ENCODE data around the gene EFNA5.

The EFNA5 gene

DNA sequence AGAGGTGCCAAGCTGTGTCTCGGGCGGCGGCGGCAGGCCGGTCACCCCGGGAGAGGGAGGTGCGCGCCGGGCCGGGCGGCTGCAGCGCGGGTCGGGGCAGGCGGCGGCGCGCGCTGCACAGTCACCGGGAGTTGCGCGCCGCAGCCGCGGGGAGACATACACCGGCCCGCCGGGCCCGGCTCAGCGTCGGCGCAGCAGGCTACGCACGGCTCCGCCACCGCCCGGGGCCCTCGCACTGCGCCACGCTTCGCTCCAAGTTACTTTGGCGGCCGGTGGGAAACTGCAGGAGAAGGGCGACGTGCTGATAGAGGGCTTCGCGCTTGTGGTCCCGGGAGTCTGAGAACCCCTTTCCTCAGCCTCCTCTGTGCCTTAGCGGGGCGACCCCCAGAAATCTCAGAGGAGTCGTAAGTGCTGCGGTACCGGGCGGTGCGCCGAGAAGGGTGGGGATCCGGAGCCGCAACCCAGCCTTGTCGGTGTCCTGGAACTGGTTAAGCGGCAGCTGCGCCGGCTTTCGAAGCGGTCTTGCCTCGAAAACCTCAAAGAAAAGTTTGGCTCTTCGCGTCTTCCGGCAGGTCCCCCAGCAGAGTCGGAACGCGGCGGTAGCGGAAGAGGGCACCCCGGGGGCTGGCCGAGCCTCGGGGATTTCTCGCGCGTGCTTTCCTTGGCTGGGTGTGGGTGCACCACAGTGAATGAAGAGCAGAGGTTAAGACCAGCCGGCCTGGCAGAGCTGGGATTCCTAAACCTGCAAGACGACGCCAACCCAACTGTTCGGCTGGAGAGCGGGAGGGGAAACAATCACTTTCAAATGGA lies at the start of gene EFNA5:
Gene EFNA5 (minus strand): TSS at position 6 of the 810 bp plus-strand sequence.
- peak; percentile 21 to 69 for DNase-seq

GRCh38 chr5:107719034-107719606 lies 48.4 kb upstream of the EFNA5 start:
- DNase-seq: peak; percentile 54 to 74

GRCh38 chr5:107717816-107718215 lies 47.1 kb upstream of the EFNA5 start:
- DNase-seq: no peak

DNA sequence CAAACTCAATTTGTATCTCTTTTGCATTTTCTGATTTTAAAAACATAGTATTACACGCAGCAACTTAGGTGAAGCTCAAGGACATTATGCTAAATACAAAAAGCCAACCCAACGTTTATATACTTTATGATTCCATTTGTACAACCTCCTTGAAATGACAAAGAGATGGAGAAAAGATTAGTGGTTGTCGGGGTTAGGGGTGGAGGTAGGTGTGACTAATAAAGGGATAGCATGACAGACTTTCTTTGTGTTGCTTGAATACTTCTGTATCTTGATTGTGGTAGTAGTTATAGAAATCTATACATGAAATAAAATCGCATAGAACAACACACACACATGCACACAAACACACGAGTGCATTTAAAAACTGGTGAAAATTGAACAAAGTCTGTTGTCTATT lies 42.5 kb upstream of the EFNA5 start:
- DNase-seq: no peak

- no peak for DNase-seq
Measured at GRCh38 chr5:107712359-107712870, 41.7 kb upstream of the EFNA5 start.

DNA sequence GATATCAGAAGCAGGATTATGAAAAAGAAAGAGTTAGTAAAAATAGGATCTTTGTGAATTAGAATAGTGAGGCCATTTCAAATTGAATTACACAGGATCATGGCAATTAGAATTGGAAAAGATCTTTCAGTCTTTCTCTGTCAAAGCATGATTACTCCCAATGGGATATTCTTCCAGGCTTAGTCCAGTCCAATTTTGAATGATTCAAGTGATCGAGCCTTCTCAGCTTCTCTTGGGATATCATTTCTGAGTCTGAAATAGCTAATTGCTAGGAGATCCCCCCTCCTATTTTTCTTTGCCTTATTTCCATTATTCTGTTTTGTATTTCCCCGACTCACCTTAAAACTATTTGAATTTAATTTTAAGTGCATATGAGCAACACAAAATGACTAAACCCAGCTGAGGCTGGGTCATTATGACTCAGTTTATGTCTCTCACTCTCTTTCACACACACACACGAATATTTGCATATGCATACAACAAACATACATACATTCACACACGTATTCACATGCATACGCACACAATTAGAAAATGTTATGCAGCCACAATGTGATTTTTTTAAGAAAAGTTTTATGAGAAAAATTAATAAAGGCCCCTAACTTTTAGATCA lies 34.8 kb upstream of the EFNA5 start:
- no peak for DNase-seq

- DNase-seq: no peak
Measured at GRCh38 chr5:107704681-107705401, 34.1 kb upstream of the EFNA5 start.

GRCh38 chr5:107700481-107700880 lies 29.7 kb upstream of the EFNA5 start:
- no peak for DNase-seq

DNA sequence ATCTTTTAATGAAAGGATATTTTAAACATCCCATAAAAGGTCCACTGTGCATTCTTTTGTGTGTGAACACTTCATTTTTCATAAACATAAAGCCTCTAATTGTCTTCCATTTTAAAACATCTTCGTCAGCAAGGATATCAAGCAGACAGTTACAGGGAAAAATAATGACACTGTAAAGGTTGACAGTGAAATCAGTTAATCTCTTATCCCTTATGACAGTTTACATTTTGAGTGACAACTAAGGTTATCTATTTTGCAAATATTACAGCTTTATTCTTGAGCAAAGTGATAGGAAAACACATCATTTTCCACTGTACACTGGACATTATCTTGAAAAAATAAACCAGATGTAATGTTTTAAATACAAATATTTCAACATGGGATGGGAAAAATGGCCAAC lies 28.7 kb upstream of the EFNA5 start:
- DNase-seq: no peak

DNA sequence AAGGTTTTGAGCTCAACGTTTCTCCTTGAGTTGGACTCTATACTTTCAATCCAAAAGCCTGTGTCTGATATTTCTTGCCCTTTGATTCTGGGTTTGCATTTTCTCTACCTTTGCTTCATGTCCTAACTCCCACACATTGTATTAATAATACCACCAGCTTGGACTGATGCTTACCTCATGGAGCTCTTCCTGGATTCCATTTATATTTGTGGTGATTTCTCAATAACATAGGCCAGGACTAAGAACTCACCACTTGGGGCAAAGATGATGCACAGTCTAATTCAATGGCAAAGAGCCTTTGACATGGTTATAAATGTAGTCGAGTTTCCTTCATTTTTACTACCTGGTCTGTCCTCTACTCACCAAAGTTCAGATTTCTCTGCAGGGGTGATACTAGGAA lies 27.5 kb upstream of the EFNA5 start:
- DNase-seq: no peak

DNA sequence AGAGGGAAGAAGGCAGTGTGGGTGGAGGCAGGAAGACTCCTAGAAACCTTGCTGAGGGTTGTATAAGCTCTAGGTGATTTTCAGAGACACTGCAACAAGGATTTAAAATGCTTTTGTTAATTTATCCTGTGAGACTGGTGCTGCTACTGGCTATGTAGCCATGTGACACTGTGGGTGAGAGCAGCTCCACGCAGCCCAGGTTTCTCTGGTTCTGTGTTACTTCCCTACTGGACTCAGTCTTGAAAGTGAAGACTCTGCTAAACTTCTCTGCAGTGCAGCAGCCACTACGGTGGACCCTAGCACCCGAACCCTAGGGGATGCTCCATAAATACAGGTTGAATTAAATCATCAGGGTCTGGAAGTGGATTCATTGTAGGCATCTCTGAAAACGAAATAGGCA lies 25.8 kb upstream of the EFNA5 start:
- no peak for DNase-seq

DNA sequence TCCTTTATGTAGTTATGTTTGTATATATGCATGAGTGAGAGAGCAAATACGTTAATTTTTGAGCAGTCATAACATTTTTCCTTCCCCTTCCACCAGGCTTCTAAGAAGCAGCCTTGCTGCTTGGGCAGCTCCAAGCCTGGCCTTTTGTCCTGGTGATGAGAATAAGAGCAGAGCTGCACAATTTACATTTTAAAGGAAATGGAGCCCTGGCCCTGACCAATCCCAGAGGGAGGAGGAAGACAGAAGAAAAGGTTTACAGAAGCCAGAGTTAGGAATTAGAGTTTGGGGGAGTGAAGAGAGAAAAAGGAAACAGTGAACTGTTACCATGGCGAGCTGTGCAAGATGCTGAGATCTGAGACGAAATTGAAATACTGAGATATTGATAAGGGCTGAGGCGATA lies 25.3 kb upstream of the EFNA5 start:
- no peak for DNase-seq

DNA sequence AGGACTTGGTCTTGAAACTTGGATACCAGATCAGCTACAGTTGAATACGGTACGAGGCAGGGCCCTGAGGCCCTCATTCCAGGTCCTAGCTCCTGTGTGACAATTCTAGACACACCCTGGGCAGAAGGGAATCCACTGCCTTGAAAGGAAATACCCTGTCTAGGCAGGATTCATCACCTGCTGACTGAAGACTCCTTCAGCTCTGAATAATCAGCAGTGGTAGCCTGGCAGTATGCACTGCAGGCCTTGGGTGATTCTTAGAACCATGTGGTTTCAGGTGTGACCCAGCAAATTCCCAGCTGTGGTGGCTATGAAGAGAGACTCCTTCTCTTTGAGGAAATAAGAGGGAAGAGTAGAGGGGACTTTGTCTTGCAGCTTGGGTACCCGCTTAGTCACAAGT lies 17.2 kb upstream of the EFNA5 start:
- DNase-seq: no peak

DNA sequence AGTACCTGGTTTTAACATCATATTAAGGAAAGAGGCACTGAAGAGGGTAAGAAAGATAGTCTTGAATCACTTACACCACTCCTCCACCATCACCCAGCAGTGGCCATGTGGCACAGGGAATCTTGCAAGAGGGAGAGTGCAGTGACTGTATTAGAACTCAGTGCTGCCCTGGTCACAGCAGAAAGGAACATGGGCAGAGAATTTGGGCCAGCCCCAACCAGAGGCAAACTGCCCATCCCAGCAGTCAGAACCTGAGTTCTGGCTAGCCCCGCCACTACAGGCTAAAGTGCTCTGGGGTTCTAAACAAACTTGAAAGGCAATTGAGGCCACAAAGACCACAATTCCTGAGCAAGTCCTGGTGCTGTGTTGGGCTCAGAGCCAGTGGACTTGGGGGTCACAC lies 16.7 kb upstream of the EFNA5 start:
- DNase-seq: no peak

DNA sequence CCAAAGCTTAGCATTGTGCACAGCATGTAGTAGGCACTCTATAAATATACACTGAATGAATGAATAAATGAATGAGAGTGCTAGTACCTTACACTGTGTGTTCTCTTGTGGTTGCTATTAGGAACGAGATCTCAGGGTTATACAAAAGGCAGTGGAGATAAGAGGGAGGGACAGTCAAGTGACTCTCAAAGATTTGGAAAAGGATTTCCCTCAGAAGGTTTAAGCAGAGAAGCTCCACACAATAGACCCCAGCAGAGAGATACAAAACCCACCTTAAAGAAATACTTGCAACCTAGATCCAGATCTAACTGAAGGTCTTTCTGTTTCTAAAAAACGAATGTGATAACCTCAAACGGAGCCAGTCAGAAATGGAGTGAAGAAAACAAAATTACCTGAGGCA lies 11.8 kb upstream of the EFNA5 start:
- no peak for DNase-seq

- no peak for DNase-seq
Measured at GRCh38 chr5:107680799-107681198, 10.1 kb upstream of the EFNA5 start.

- no peak for DNase-seq
Measured at GRCh38 chr5:107680099-107680498, 9.4 kb upstream of the EFNA5 start.

- DNase-seq: no peak
Measured at GRCh38 chr5:107676702-107677101, 6.0 kb upstream of the EFNA5 start.

- no peak for DNase-seq
Measured at GRCh38 chr5:107675201-107675600, 4.5 kb upstream of the EFNA5 start.

- no peak for DNase-seq
Measured at GRCh38 chr5:107674655-107675054, 3.9 kb upstream of the EFNA5 start.

DNA sequence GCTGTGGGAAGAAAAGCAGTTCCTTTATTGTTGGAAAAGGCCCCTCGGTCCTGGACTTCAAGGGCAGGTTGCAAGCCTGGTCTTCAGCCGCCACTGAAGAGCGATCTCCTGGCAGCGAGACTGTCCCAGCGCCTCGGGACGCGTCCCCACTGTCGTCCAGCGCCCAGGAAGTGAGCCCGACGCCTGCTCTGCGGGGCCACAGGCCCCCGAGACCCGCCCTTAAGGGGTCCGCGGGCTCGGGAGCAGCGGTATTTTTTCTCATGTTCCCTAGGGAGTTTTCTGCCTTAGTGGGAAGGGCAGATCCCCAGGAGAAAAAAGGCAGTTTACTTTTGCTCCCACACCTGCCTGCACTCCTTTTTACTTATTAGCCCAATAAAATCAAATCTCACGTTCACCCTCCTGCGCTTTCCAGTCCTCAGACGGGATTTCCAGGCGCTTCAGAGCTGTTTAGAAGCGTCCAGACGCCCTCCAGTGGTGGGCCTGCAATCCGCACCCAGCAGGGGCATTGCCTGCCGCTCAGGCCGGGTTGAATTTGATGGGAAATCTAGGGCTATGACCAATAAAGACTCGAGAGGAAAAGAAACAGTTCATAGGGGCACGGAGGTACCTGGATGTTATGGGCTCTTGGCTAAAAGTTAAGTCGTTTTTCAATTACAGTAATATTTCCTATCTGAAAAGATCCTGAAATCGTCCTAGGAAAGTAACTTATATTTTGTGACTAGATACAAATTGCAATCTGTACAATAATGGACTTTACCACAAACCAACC lies 2.8 kb upstream of the EFNA5 start:
- DNase-seq: peak; percentile 90 to 91

DNA sequence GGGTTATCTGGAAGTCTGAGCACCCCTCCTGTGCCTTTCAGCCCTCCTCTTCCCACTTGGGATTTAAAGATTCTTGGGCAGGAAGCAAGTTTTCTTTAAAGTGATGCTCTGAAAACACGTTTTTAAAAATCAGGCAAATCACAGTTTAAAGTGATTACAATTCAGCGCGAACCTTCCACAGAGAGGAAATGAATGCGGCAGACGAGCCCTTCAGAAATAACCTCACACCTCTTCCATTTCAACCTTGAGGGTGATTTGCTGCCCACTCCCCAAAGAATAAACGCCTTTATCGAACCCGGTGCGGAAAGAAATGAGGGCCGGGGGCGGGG lies 2.3 kb upstream of the EFNA5 start:
- no peak for DNase-seq

Measured in SHP77 (cell line).